ENCODE measurements around the gene CBR4. TPM values are rescaled to one million over a fixed set of nuclear protein-coding genes. Genes with fewer than 3 reads are reported as not detected.

Gene CBR4
- total RNA-seq, 1 donor from 2014 or later = 19.8 TPM

- Histone ChIP-seq H3K4me1 (ENCODE audit: control insufficient read depth in 3 of 3, insufficient read depth in 3 of 3, low read length in 3 of 3) (peaks cover 0 to 2% (median 0%) of the 10 kb centered on the region in 3 donors), H3K9ac (ENCODE audit: low read depth in 1 of 3, low read length in 3 of 3) (no peak overlapping the region), H3K9me3 (ENCODE audit: control insufficient read depth in 3 of 3, low read length in 3 of 3) (no peaks in the 10 kb centered on the region), H3K27me3 (ENCODE audit: control insufficient read depth in 3 of 3, insufficient read depth in 3 of 3, low read length in 3 of 3) (no peaks in the 10 kb centered on the region), H3K36me3 (ENCODE audit: control insufficient read depth in 3 of 3, insufficient read depth in 3 of 3, low read length in 3 of 3) (no peaks in the 10 kb centered on the region), H3K27ac (ENCODE audit: low read depth, low read length) (no peak overlapping the region), H3K4me3 (ENCODE audit: low read length in 3 of 3) (no peak overlapping the region)
Measured at GRCh38 chr4:169033660-169034059, 23.6 kb upstream of the CBR4 start.

- no peaks in the 10 kb centered on the region for H3K27me3 ChIP-seq (ENCODE audit: control insufficient read depth in 3 of 3, insufficient read depth in 3 of 3, low read length in 3 of 3)
- no peak overlapping the region for H3K27ac ChIP-seq (ENCODE audit: low read depth, low read length)
- no peaks in the 10 kb centered on the region for H3K9me3 ChIP-seq (ENCODE audit: control insufficient read depth in 3 of 3, low read length in 3 of 3)
- H3K4me3 ChIP-seq (ENCODE audit: low read length in 3 of 3) = no peak overlapping the region
- peaks cover 0 to 2% (median 0%) of the 10 kb centered on the region in 3 donors for H3K4me1 ChIP-seq (ENCODE audit: control insufficient read depth in 3 of 3, insufficient read depth in 3 of 3, low read length in 3 of 3)
- H3K36me3 ChIP-seq (ENCODE audit: control insufficient read depth in 3 of 3, insufficient read depth in 3 of 3, low read length in 3 of 3) = no peaks in the 10 kb centered on the region
- no peak overlapping the region for H3K9ac ChIP-seq (ENCODE audit: low read depth in 1 of 3, low read length in 3 of 3)
Measured at GRCh38 chr4:169032883-169033645, 23.0 kb upstream of the CBR4 start.

- H3K27me3 ChIP-seq (ENCODE audit: control insufficient read depth in 3 of 3, insufficient read depth in 3 of 3, low read length in 3 of 3) = no peaks in the 10 kb centered on the region
Measured at GRCh38 chr4:169032194-169032593, 22.1 kb upstream of the CBR4 start.

GRCh38 chr4:169031392-169031791 is 21.3 kb upstream of the CBR4 start:
- Histone ChIP-seq H3K9ac (ENCODE audit: low read depth in 1 of 3, low read length in 3 of 3) (no peak overlapping the region), H3K9me3 (ENCODE audit: control insufficient read depth in 3 of 3, low read length in 3 of 3) (no peaks in the 10 kb centered on the region), H3K4me1 (ENCODE audit: control insufficient read depth in 3 of 3, insufficient read depth in 3 of 3, low read length in 3 of 3) (peaks cover 0 to 2% (median 0%) of the 10 kb centered on the region in 3 donors)

More at GRCh38 chr4:169032194-169032593, 22.1 kb upstream of the CBR4 start:
- H3K36me3 ChIP-seq (ENCODE audit: control insufficient read depth in 3 of 3, insufficient read depth in 3 of 3, low read length in 3 of 3) = no peaks in the 10 kb centered on the region
- H3K4me1 ChIP-seq (ENCODE audit: control insufficient read depth in 3 of 3, insufficient read depth in 3 of 3, low read length in 3 of 3) = peaks cover 0 to 2% (median 0%) of the 10 kb centered on the region in 3 donors
- no peak overlapping the region for H3K4me3 ChIP-seq (ENCODE audit: low read length in 3 of 3)
- no peaks in the 10 kb centered on the region for H3K9me3 ChIP-seq (ENCODE audit: control insufficient read depth in 3 of 3, low read length in 3 of 3)
- H3K9ac ChIP-seq (ENCODE audit: low read depth in 1 of 3, low read length in 3 of 3) = no peak overlapping the region
- H3K27ac ChIP-seq (ENCODE audit: low read depth, low read length) = no peak overlapping the region

GRCh38 chr4:169030562-169030982 is 20.5 kb upstream of the CBR4 start:
- H3K36me3 ChIP-seq (ENCODE audit: control insufficient read depth in 3 of 3, insufficient read depth in 3 of 3, low read length in 3 of 3) = no peaks in the 10 kb centered on the region
- peaks cover 0 to 2% (median 0%) of the 10 kb centered on the region in 3 donors for H3K4me1 ChIP-seq (ENCODE audit: control insufficient read depth in 3 of 3, insufficient read depth in 3 of 3, low read length in 3 of 3)
- H3K27ac ChIP-seq (ENCODE audit: low read depth, low read length) = no peak overlapping the region
- no peaks in the 10 kb centered on the region for H3K27me3 ChIP-seq (ENCODE audit: control insufficient read depth in 3 of 3, insufficient read depth in 3 of 3, low read length in 3 of 3)
- H3K9ac ChIP-seq (ENCODE audit: low read depth in 1 of 3, low read length in 3 of 3) = no peak overlapping the region
- H3K9me3 ChIP-seq (ENCODE audit: control insufficient read depth in 3 of 3, low read length in 3 of 3) = no peaks in the 10 kb centered on the region
- no peak overlapping the region for H3K4me3 ChIP-seq (ENCODE audit: low read length in 3 of 3)

More at GRCh38 chr4:169031392-169031791, 21.3 kb upstream of the CBR4 start:
- Histone ChIP-seq H3K27ac (ENCODE audit: low read depth, low read length) (no peak overlapping the region), H3K36me3 (ENCODE audit: control insufficient read depth in 3 of 3, insufficient read depth in 3 of 3, low read length in 3 of 3) (no peaks in the 10 kb centered on the region), H3K27me3 (ENCODE audit: control insufficient read depth in 3 of 3, insufficient read depth in 3 of 3, low read length in 3 of 3) (no peaks in the 10 kb centered on the region), H3K4me3 (ENCODE audit: low read length in 3 of 3) (no peak overlapping the region)

- Histone ChIP-seq H3K36me3 (ENCODE audit: control insufficient read depth in 3 of 3, insufficient read depth in 3 of 3, low read length in 3 of 3) (no peaks in the 10 kb centered on the region), H3K27ac (ENCODE audit: low read depth, low read length) (no peak overlapping the region), H3K27me3 (ENCODE audit: control insufficient read depth in 3 of 3, insufficient read depth in 3 of 3, low read length in 3 of 3) (no peaks in the 10 kb centered on the region), H3K4me3 (ENCODE audit: low read length in 3 of 3) (no peak overlapping the region), H3K9ac (ENCODE audit: low read depth in 1 of 3, low read length in 3 of 3) (no peak overlapping the region), H3K9me3 (ENCODE audit: control insufficient read depth in 3 of 3, low read length in 3 of 3) (no peaks in the 10 kb centered on the region), H3K4me1 (ENCODE audit: control insufficient read depth in 3 of 3, insufficient read depth in 3 of 3, low read length in 3 of 3) (peaks cover 0 to 2% (median 0%) of the 10 kb centered on the region in 3 donors)
Measured at GRCh38 chr4:169029947-169030346, 19.9 kb upstream of the CBR4 start.

- Histone ChIP-seq H3K9ac (ENCODE audit: low read depth in 1 of 3, low read length in 3 of 3) (no peak overlapping the region), H3K36me3 (ENCODE audit: control insufficient read depth in 3 of 3, insufficient read depth in 3 of 3, low read length in 3 of 3) (no peaks in the 10 kb centered on the region), H3K27ac (ENCODE audit: low read depth, low read length) (no peak overlapping the region), H3K27me3 (ENCODE audit: control insufficient read depth in 3 of 3, insufficient read depth in 3 of 3, low read length in 3 of 3) (no peaks in the 10 kb centered on the region), H3K9me3 (ENCODE audit: control insufficient read depth in 3 of 3, low read length in 3 of 3) (no peaks in the 10 kb centered on the region), H3K4me3 (ENCODE audit: low read length in 3 of 3) (no peak overlapping the region), H3K4me1 (ENCODE audit: control insufficient read depth in 3 of 3, insufficient read depth in 3 of 3, low read length in 3 of 3) (peaks cover 0 to 2% (median 0%) of the 10 kb centered on the region in 3 donors)
Measured at GRCh38 chr4:169027663-169028062, 17.6 kb upstream of the CBR4 start.

GRCh38 chr4:169025184-169025583 is 15.1 kb upstream of the CBR4 start:
- H3K9me3 ChIP-seq (ENCODE audit: control insufficient read depth in 3 of 3, low read length in 3 of 3) = no peaks in the 10 kb centered on the region
- H3K4me1 ChIP-seq (ENCODE audit: control insufficient read depth in 3 of 3, insufficient read depth in 3 of 3, low read length in 3 of 3) = no peaks in the 10 kb centered on the region
- no peaks in the 10 kb centered on the region for H3K36me3 ChIP-seq (ENCODE audit: control insufficient read depth in 3 of 3, insufficient read depth in 3 of 3, low read length in 3 of 3)
- no peak overlapping the region for H3K9ac ChIP-seq (ENCODE audit: low read depth in 1 of 3, low read length in 3 of 3)
- no peak overlapping the region for H3K27ac ChIP-seq (ENCODE audit: low read depth, low read length)
- H3K27me3 ChIP-seq (ENCODE audit: control insufficient read depth in 3 of 3, insufficient read depth in 3 of 3, low read length in 3 of 3) = no peaks in the 10 kb centered on the region
- no peak overlapping the region for H3K4me3 ChIP-seq (ENCODE audit: low read length in 3 of 3)

- H3K4me1 ChIP-seq (ENCODE audit: control insufficient read depth in 3 of 3, insufficient read depth in 3 of 3, low read length in 3 of 3) = no peaks in the 10 kb centered on the region
- H3K9me3 ChIP-seq (ENCODE audit: control insufficient read depth in 3 of 3, low read length in 3 of 3) = no peaks in the 10 kb centered on the region
- no peaks in the 10 kb centered on the region for H3K36me3 ChIP-seq (ENCODE audit: control insufficient read depth in 3 of 3, insufficient read depth in 3 of 3, low read length in 3 of 3)
- H3K9ac ChIP-seq (ENCODE audit: low read depth in 1 of 3, low read length in 3 of 3) = no peak overlapping the region
- H3K27me3 ChIP-seq (ENCODE audit: control insufficient read depth in 3 of 3, insufficient read depth in 3 of 3, low read length in 3 of 3) = no peaks in the 10 kb centered on the region
- H3K27ac ChIP-seq (ENCODE audit: low read depth, low read length) = no peak overlapping the region
- H3K4me3 ChIP-seq (ENCODE audit: low read length in 3 of 3) = no peak overlapping the region
Measured at GRCh38 chr4:169024762-169025161, 14.7 kb upstream of the CBR4 start.

GRCh38 chr4:169018406-169018805 is 8.4 kb upstream of the CBR4 start:
- Histone ChIP-seq H3K9me3 (ENCODE audit: control insufficient read depth in 3 of 3, low read length in 3 of 3) (no peaks in the 10 kb centered on the region), H3K27me3 (ENCODE audit: control insufficient read depth in 3 of 3, insufficient read depth in 3 of 3, low read length in 3 of 3) (no peaks in the 10 kb centered on the region)

More at GRCh38 chr4:169018406-169018805, 8.4 kb upstream of the CBR4 start:
- no peak overlapping the region for H3K9ac ChIP-seq (ENCODE audit: low read depth in 1 of 3, low read length in 3 of 3)
- H3K4me1 ChIP-seq (ENCODE audit: control insufficient read depth in 3 of 3, insufficient read depth in 3 of 3, low read length in 3 of 3) = peaks cover 0 to 5% (median 5%) of the 10 kb centered on the region in 3 donors
- H3K4me3 ChIP-seq (ENCODE audit: low read length in 3 of 3) = no peak overlapping the region
- H3K27ac ChIP-seq (ENCODE audit: low read depth, low read length) = no peak overlapping the region
- no peaks in the 10 kb centered on the region for H3K36me3 ChIP-seq (ENCODE audit: control insufficient read depth in 3 of 3, insufficient read depth in 3 of 3, low read length in 3 of 3)
